HG03045 (cell line): ENCODE results near the gene SEPTIN7.

Experiments used
- ATAC-seq: cut with Tn5 transposase; IDR thresholded peaks from one replicate; pipeline ENCODE4 v1.9.1; 2021; ENCODE audit warnings: mild to moderate bottlenecking, moderate library complexity; ENCODE audit not compliant: unreplicated experiment

SEPTIN7 gene

GRCh38 chr7:35785250-35785649 lies 15.6 kb upstream of the SEPTIN7 start:
- no peak for ATAC-seq

- ATAC-seq: no peak
Measured at GRCh38 chr7:35787925-35788324, 12.9 kb upstream of the SEPTIN7 start.

- ATAC-seq: no peak
Measured at GRCh38 chr7:35792472-35792871, 8.4 kb upstream of the SEPTIN7 start.

GRCh38 chr7:35792873-35793489 lies 7.9 kb upstream of the SEPTIN7 start:
- no peak for ATAC-seq

GRCh38 chr7:35797311-35797710 lies 3.5 kb upstream of the SEPTIN7 start:
- no peak for ATAC-seq

- peak; percentile 58 for ATAC-seq
Measured at GRCh38 chr7:35799846-35800717, 775 bp upstream of the SEPTIN7 start.

- peak; percentile 38 for ATAC-seq
Measured at GRCh38 chr7:35801392-35802101, 690 bp downstream of the SEPTIN7 start.

- ATAC-seq: no peak
Measured at GRCh38 chr7:35802102-35802466, 1.2 kb downstream of the SEPTIN7 start.

GRCh38 chr7:35802649-35803048 lies 1.8 kb downstream of the SEPTIN7 start:
- no peak for ATAC-seq

- no peak for ATAC-seq
Measured at GRCh38 chr7:35804231-35804970, 3.5 kb downstream of the SEPTIN7 start.

GRCh38 chr7:35805876-35806275 lies 5.0 kb downstream of the SEPTIN7 start:
- no peak for ATAC-seq

- no peak for ATAC-seq
Measured at GRCh38 chr7:35816514-35816913, 15.7 kb downstream of the SEPTIN7 start.

GRCh38 chr7:35817181-35817580 lies 16.3 kb downstream of the SEPTIN7 start:
- ATAC-seq: no peak

GRCh38 chr7:35817930-35818329 lies 17.1 kb downstream of the SEPTIN7 start:
- no peak for ATAC-seq

GRCh38 chr7:35818513-35818912 lies 17.7 kb downstream of the SEPTIN7 start:
- no peak for ATAC-seq

- no peak for ATAC-seq
Measured at GRCh38 chr7:35819310-35819709, 18.5 kb downstream of the SEPTIN7 start.

- ATAC-seq: no peak
Measured at GRCh38 chr7:35819954-35820703, 19.3 kb downstream of the SEPTIN7 start.

GRCh38 chr7:35820858-35821257 lies 20.0 kb downstream of the SEPTIN7 start:
- ATAC-seq: no peak

- ATAC-seq: no peak
Measured at GRCh38 chr7:35823440-35823839, 22.6 kb downstream of the SEPTIN7 start.

- no peak for ATAC-seq
Measured at GRCh38 chr7:35825974-35826373, 25.1 kb downstream of the SEPTIN7 start.
